ENCODE data around the gene PPFIBP1.
"Not testable (repeated sequence)": the region's sequence is repeated elsewhere in the genome, so short reads cannot be mapped to it uniquely, and the experiment has no call there.

Gene PPFIBP1

DNA sequence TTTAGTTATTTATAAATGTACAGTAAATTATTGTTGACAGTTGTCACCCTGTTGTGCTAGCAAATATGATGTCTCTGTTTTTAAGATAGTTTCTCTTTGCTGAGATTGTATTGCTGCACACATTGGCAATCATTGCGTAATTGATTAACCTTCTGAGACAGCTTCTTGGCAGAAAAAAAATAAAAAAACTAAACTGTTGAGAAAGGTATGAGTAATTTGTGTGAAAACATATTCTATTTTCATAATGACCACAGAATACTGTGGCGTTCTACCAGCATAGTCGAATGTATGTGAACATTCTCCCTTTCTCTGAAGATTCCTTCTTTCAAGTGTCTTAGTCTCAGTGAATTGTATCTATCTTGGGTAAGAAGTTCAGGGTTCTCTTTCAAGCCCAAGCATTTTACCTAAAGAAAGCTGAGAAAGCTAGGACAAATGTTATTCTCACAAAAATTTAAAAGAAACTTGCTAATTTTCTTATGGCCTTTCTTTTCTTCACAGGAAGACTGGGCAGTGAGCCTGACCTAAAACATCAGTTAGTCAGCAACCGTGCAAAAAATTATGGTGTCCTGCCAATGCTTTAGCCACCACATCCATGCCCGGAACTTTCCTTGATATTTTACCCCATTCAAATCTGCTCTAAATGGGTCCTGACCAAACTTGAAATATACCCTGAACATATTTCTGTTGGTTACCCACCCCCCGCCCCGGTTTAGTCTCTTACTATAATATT lies 103.3 kb downstream of the PPFIBP1 start:
- DNase-seq (ENCODE audit: low read depth) = peak; percentile 85

DNA sequence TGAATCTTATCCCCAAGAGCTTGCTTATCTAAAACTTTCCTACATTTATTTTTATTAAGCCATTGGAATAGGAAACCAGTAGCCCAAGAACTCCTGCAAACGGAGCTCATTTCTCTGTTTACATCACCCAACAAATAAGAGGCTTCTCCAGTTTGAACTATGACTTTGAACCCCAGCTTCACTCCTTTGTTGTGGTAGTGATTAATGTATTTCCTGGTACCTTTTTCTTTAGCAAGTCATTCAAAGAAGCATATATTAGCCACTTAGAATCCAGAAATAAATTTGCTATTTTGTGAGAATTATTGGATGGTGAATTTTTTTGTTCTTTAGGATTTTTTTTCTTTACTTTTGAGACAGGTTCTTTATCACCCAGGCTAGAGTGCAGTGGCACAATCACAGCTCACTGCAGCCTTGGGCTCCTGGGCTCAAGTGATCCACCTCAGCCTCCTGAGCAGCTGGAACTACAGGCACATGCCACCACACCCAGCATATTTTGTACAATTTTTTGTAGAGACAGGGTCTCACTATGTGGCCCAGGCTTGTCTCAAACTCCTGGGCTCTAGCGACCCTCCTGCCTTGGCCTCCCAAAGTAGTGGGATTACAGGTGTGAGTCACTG lies 104.0 kb downstream of the PPFIBP1 start:
- not testable (repeated sequence) for DNase-seq (ENCODE audit: low read depth)

DNA sequence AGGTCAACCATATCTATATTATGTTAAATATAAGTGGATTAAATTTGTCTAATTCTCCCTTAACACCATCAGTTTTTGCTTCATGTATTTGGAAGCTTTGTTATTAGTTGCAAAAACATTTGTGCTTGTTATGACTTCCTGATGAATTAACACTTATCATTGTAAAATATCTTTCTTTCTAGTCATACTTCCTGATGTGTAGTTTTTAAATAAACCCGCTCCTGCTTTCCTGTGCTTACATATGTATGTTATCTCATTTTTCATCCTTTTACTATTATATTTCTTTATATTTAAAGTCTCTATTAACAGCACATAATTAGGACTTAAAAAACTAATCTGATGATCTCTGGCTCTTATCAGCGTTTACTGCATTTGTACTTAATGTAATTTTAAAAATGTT lies 106.2 kb downstream of the PPFIBP1 start:
- DNase-seq (ENCODE audit: low read depth) = not testable (repeated sequence)

DNA sequence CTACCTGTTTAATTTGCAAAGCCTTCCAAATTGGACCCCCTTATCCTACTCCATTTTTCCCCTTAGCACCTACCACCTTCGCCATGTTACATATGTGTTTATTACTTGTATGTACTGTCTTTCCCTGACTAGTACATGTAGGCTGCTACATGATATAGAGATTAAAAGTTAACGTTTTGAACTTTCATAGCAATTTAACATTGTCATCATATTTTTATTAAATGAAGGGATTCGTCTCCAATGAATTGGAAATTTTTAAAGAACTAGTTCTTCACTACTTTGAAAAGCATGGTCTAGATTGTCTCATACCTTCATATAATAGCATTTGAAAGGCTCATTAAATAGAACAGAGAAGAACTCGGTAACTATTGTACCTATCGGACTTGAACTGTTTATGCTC lies 107.4 kb downstream of the PPFIBP1 start:
- DNase-seq (ENCODE audit: low read depth) = no peak

DNA sequence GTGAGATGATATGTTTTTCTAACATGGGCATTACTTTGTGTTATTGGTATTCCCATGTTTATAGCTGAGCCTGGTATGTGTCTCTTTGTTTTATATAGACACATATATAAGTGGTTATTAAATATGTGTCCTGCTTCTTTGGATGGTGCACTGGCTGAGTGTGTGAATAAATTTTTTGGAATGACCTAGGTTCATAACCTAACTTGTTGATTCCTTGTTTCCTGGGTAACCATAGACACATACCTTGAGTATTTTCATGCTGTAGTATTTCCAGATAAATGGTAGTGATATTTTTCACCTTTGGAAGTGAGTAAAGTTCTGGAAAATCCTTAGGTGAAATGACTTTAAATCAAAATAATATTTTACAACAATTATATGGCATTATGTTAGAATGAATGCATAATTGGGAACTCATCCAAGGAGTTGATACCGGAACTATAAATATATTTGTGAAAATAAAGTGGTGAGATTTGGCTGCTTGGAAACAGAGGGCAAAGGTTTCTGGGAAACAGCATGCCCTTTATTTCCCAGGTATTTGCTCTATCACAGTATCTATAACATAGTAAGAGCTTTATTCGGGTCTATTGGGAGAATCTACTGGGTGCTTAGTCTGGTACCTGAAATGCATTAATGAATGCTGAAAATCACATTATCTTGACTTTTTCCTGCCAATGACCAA lies 107.9 kb downstream of the PPFIBP1 start:
- DNase-seq (ENCODE audit: low read depth) = no peak

DNA sequence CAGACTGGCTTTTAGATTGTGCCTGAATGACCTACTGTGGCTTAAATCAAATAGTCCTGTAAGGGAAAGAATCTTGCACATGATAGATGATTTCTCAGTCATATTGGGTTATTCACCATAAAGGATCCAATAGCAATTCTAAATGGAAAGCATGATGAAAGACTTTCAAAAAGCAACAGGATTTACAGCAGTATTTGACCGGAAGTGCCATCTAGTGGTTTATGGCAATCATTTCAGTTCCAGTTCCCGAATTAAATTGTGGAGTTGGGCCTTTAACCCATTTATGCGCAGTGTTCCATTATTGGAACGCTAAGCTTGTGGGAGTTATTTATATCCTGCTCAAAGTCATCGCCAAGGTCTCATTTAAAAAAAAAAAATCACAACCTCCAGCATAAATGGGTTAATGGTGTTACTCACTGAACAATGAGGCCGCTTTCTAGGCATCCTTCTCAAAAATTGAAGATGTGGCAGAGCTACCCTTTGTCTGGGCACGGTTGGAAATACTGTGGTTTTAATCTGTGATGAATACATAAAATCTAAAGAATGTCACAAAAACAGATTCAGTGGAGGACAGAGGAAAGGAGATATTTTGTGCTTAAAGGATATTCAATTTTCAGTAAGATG lies 111.5 kb downstream of the PPFIBP1 start:
- DNase-seq (ENCODE audit: low read depth) = peak; percentile 70

DNA sequence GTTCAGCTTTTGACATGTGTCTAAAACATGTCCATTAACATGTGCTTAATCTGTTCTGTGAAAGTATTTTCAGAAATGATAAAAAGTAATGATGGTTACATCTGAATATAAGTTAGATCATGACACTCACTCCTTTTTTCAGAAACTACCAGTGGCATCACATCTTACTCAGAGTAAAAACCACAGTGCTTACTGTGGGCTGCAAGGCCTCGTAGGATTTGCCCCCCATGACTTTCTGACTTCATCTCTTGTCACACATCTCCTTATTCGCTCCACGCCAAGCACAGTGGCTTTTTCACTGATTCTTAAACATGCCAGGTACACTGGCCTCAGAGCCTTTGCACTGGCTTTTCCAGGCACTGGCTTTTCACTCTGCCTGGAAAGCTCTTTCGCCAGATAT lies 112.6 kb downstream of the PPFIBP1 start:
- DNase-seq (ENCODE audit: low read depth) = not testable (repeated sequence)

DNA sequence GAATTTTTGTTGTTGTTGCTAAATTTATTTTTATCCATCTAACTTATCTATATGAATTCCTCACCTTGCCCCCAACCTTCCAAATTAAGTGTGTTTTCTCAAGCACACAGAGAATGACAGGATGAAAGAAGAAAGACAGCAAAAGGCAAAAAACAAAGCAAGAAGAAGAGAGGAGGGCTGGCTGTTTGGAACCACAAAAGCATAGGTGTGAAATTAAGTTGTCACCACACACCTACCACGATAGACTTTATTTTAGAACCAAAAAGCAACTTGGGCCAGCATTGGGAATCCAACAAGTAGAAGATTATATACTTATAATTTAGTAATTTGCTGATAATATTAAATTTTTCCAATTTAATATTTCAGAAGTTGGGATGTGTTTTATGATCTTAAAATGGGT lies 113.5 kb downstream of the PPFIBP1 start:
- no peak for DNase-seq (ENCODE audit: low read depth)

DNA sequence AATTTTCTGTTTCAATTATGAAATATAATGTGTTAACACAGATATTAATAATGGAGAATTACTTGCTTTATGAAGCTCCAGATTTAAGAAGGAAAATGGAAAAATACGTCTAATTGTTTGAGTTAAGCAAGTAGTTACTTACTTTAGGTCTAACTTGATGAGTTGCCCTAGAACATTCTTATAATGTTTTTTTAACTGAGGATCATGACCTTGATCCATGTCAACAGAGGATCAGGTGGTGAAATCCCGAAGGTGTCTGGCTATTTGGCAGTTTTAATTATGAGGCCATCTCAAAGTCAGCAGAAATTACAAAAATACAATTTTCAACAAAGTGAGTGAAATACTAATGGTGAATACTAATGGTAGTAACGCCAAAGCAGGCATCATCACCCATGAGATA lies 115.3 kb downstream of the PPFIBP1 start:
- no peak for DNase-seq (ENCODE audit: low read depth)

DNA sequence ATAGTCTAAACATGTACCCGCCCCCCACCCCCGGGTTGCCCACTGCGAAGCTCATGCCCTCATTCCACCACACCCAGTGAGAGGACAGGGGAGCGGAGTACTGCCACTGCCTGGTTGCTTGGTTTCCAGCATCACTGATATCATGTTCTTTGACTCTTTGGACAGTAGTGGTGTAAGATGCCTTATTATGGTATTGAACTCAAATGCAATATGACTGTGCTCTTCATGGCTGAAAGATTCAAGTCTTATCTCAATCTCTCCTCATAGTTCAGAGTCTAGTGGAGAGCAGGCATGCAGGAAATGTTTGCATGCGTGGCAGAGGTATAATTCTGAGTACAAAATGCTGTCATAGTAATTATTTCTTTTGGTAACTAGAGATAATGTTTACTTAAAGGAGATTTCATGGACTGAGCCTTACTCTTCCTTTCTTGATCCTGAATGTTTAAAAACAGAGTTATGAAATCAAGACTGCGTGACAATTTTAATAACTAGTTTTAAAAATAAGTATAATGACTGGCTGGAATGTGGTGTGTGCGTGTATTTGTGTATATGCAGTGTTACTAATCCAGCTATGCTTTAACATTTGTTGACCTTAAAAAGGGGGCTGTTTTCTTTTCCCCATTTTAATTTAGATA lies 116.7 kb downstream of the PPFIBP1 start:
- peak; percentile 80 for DNase-seq (ENCODE audit: low read depth)

DNA sequence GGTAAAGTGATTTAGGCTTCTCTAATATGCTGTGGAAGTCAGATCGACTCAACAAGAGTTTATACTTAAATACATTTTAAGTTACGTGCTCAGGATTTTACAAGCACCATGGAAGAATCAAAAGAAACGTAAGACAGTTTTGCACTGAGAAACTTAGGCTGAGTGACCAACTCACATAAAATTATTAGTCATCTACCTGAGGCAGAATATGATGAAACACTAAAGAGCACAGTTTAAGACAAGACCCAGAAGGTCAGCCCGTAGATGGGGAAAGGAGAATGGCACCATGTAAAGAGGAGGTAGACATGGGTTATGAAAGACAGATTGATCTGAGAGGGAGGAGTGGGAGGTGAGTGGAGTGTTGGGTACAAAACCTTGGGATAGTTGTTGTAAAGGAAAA lies 118.4 kb downstream of the PPFIBP1 start:
- not testable (repeated sequence) for DNase-seq (ENCODE audit: low read depth)

DNA sequence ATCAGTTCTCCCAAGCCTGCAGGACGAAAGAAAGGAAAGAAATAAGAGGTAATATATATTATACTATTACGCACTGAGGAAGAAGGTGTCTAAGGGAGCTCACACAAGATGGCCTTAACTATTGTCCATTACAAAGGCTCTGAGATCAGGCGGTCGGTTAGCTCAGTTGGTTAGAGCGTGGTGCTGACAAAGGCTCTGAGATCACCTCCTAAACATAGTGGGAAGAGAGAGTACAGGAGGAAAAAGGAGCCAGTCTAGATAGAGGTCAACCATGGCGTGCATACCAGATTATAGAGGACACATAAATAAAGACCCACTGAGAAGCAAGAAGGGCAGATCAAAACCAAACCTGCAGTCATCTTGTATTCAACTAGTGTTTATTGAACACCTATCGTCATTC lies 118.9 kb downstream of the PPFIBP1 start:
- not testable (repeated sequence) for DNase-seq (ENCODE audit: low read depth)

DNA sequence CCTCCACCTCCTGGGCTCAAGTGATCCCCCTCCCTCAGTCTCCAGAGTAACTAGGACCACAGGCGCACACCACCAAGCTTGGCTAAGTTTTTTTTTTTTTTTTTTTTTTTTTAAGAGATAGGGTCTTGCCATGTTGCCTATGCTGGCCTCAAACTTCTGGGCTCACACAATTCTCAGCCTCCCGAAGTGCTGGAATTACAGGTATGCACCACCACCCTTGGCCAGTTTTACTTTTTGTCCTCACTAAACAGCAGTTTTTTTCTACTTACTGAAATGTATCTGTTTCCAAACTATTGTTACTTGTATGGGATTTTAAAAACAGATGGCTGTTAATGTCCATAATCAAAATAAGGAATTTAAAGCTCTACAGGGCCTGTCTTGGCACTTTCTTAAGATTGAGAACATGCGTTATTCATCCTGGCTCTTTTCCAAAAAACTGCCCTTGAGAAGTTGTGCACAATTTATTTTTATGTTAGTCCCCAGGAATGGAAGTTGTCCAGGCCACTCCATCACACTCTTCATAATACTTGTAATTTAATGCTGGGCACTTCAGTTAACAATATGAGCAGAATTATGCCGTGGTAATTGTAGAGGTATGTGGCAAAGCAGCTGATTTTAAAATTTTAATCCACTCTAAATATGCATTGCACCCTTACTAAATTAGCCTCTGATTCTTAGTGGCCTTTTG lies 120.3 kb downstream of the PPFIBP1 start:
- DNase-seq (ENCODE audit: low read depth) = peak; percentile 65

DNA sequence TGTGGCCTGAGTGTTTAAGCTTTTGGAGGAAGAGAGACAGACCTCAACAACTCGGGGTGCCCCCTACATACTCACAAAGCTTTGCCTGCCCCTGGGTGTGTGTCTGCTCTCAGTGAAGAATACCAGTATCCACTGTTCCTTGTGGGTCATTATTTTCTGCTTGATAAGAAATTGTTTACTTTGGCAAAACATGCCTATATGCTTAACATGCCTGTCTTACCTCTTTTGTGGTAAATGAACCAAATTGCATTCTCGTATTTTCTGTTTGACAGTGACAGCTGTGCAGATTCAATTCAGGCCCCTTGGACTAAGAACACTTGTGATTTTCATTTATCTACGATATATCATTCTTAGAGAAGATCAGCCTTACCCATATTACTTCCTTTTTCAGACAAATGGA lies 121.7 kb downstream of the PPFIBP1 start:
- DNase-seq (ENCODE audit: low read depth) = no peak

DNA sequence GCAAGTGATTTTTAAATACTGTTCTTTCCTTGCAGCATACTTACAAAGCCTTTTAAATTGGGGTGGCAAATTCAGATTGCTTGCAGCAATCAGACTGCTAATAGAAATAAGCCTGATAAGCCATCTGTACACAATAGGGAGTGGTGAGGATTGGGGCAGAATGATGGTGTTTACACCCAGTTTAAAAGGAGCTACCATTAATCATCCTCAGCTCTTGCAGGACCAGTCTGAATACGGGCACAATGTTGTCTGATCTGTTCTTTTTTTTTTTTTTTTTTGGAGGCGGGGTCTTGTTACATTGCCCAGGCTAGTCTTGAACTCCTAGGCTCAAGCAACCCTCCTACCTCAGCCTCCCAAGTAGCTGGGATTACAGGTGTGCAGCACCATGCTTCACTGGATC lies 122.1 kb downstream of the PPFIBP1 start:
- no peak for DNase-seq (ENCODE audit: low read depth)

DNA sequence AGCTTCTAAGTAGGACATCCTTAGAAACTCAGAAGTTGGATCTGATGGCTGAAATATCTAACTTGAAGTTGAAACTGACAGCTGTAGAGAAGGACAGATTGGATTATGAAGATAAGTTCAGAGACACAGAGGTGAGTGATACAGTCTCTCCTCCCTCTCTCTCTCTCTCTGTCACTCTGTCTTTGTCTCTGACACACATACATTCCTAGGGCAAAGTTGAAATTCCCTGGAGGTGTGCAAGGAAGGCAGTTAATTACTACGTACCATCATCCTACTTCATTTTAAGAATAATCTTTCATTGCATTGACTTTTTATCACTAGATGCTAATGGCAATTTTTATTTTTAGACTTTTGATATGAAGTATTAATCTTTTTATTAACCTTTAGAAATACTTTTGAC lies 126.0 kb downstream of the PPFIBP1 start:
- DNase-seq (ENCODE audit: low read depth) = no peak

DNA sequence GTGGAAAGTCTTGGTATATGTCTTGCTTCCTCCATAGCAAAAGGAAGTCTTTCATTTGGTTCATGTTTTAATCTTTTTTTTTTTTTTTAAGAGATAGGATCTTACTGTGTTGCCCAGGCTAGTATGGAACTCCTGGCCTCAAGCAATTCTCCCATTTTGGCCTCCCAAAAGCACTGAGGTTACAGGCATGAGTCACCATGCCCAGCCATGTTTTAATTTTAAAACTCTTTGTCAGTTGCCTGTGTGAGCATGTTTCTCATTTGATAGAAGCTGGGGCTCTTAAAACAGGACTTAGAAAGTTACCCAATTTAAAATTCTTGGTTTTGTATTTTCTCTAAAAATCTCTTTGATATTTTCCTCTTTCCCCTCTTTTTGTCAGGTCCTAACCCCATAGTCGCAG lies 127.2 kb downstream of the PPFIBP1 start:
- no peak for DNase-seq (ENCODE audit: low read depth)

DNA sequence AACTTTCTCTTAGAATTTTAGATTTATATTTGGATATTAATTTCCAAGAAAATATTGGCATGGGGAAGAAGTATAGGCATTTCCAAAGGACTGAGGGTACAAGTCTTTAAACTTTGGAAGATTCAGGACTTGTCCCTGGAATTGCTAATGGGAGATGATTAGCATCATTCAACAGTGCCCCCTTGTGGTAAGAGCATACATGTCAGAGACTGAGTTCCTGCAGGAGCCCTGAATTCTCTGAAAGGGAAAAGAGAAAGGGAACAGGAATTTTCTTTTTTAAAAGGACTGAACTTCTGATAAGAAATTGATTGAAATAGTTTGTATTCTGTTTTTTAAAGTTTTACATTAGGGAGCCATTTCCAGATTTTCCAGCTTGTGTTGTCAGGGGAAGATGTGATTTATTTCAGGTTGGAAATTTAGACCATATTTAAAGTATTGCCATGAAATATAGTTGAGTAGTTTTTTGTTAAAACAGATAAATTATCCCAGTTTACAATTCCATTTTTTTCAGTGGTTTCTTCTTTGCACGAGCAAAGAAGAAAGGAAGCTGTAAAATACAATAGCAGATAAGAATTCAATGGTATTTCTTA lies 128.3 kb downstream of the PPFIBP1 start:
- peak; percentile 70 for DNase-seq (ENCODE audit: low read depth)

DNA sequence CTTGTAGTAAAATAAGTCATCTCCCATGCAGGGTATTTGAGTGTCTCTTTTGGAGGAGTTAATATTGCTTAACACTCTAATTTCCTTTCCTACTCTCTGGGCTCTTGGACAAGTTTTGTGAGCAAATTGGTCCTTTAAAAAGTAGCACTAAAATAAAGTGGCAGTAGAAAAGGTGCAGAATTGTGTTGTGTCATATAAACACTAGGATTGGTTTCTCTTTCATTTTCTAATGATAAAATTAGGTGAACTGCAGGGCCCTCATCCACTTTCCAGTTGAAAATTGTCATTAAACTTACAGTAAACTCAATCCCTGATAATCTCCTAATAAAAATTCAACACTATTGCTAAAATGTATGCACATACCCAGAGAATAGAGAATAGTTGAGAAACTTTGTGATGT lies 129.7 kb downstream of the PPFIBP1 start:
- DNase-seq (ENCODE audit: low read depth) = no peak

DNA sequence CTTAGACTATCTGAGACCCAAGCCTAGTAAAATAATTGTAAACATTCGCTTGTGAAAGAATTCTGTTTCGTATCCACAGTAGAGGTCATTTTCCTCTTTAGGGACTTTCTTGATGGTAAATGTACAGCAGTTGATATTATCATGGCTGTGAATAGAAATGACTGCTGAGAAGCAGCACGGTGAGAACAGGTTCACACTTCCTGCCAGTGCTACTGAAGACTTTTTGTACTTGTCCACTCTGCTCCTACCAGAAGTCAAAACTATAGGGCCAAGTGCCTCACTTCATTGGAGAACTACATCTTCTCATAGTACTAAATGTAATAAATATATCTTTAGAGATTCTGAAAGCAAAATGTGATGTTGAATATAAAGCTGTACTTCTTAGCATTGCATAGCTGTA lies 131.5 kb downstream of the PPFIBP1 start:
- not testable (repeated sequence) for DNase-seq (ENCODE audit: low read depth)

DNA sequence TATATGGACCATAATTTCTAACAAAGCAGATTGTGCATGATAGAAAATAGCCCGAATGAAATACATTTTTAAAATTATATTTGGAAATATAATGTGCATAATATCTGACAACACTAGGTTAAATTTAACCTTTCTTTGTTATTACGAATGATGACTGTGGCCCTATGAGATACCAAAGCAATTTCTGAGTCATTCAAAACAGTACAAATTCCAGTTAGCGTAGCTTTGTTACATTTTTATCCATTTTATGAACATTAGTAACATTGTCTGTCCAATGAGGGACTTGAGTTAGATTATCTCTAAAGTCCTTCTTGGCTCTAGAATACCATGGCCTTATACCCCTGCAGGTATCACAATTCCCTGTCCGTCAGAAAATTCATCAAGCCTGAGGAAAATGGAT lies 133.3 kb downstream of the PPFIBP1 start:
- peak; percentile 17 for DNase-seq (ENCODE audit: low read depth)
